HEK293T (cell line): ENCODE results near the gene FSTL4.
"Not testable (repeated sequence)": the region's sequence is repeated elsewhere in the genome, so short reads cannot be mapped to it uniquely, and the experiment has no call there.

Experiments used
- ARNT ChIP-seq: fragments of 450-650 bp; IDR thresholded peaks from 2 replicates; pipeline ENCODE4 v1.6.1; 2017; ENCODE audit warnings: mild to moderate bottlenecking
- BHLHE40 ChIP-seq: fragments of 450-650 bp; IDR thresholded peaks from 2 replicates; pipeline ENCODE4 v1.6.1; 2016; ENCODE audit warnings: mild to moderate bottlenecking, moderate library complexity, borderline replicate concordance
- ELF4 ChIP-seq: fragments of 450-650 bp; IDR thresholded peaks from 2 replicates; pipeline ENCODE4 v1.6.1; 2017; ENCODE audit warnings: antibody characterized with exemption
- FOXA1 ChIP-seq: fragments of 450-650 bp; IDR thresholded peaks from 2 replicates; pipeline ENCODE4 v1.6.1; 2016; ENCODE audit warnings: mild to moderate bottlenecking
- FOXK2 ChIP-seq: fragments of 450-650 bp; IDR thresholded peaks from 2 replicates; pipeline ENCODE4 v1.6.1; 2016; ENCODE audit warnings: mild to moderate bottlenecking
- FOXM1 ChIP-seq: fragments of 450-650 bp; IDR thresholded peaks from 2 replicates; pipeline ENCODE4 v1.6.1; 2017; ENCODE audit warnings: mild to moderate bottlenecking, borderline replicate concordance
- HDGF ChIP-seq: fragments of 450-650 bp; IDR thresholded peaks from 2 replicates; pipeline ENCODE4 v1.6.1; 2017; ENCODE audit warnings: antibody characterized with exemption, borderline replicate concordance
- L3MBTL2 ChIP-seq: fragments of 450-650 bp; conservative IDR thresholded peaks from 2 replicates; pipeline ENCODE4 v1.6.1; 2016; ENCODE audit warnings: mild to moderate bottlenecking
- NFRKB ChIP-seq: fragments of 450-650 bp; IDR thresholded peaks from 2 replicates; pipeline ENCODE4 v1.6.1; 2016; ENCODE audit warnings: mild to moderate bottlenecking, moderate library complexity
- SP1 ChIP-seq: fragments of 450-650 bp; IDR thresholded peaks from 2 replicates; pipeline ENCODE4 v1.6.1; 2017
- SUZ12 ChIP-seq: fragments of 450-650 bp; IDR thresholded peaks from 2 replicates; pipeline ENCODE4 v1.6.1; 2016; ENCODE audit warnings: mild to moderate bottlenecking
- TARDBP ChIP-seq: fragments of 450-650 bp; IDR thresholded peaks from 2 replicates; pipeline ENCODE4 v1.6.1; 2016

DNA sequence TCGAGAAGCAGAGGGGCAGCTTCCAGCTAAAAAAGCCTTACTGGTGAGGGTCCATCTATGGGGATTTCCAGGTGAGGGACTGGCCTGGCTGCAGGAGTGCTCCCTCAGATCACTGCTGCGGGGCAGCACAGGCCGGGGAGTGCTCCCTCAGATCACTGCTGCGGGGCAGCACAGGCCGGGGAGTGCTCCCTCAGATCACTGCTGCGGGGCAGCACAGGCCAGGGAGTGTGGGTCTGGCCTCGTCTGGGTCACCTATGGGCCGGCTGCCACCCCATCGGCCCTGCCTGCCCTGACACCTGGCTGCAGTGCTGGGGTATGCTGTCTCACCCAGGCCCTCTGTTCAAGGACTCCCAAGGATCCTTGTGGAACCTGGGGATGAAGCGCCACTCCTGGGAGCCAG is 167.1 kb downstream of the FSTL4 start:
- not testable (repeated sequence) for TF ChIP-seq TARDBP, ELF4, BHLHE40, FOXM1, FOXA1, L3MBTL2, FOXK2, SP1, HDGF, ARNT, SUZ12, NFRKB
